Measurements from ENCODE around the gene GCAT. TPM values are rescaled to one million over a fixed set of nuclear protein-coding genes. Genes with fewer than 3 reads are reported as not detected.

GCAT gene
- total and polyA plus RNA-seq, 2 of the 13 experiments (the other 11 are each of a cell fraction or from before 2014, with no cell fraction given) = 28.0 to 50.3 TPM

- no peak for TF ChIP-seq ZNF484 (CRISPR knock-in tag; IDR thresholded peaks at IDR 0.05; ENCODE audit: borderline replicate concordance, low read depth)
- TF ChIP-seq NCOA5 (CRISPR knock-in tag; IDR thresholded peaks at IDR 0.05) = no peak
- TF ChIP-seq TGIF2 (CRISPR knock-in tag; IDR thresholded peaks at IDR 0.05) = no peak
- peak; percentile 64; the same call in 1 of the 2 replicates for TF ChIP-seq PHF21A (CRISPR knock-in tag; IDR thresholded peaks at IDR 0.05)
- TF ChIP-seq SIX1 (CRISPR knock-in tag; IDR thresholded peaks at IDR 0.05; ENCODE audit: borderline replicate concordance) = no peak
- peak; percentile 17; the same call in 1 of the 2 replicates for TF ChIP-seq NR2C2 (CRISPR knock-in tag; IDR thresholded peaks at IDR 0.05; ENCODE audit: borderline replicate concordance)
- TF ChIP-seq DMTF1 (CRISPR knock-in tag; IDR thresholded peaks at IDR 0.05) = no peak
- no peak for TF ChIP-seq ZNF142 (CRISPR knock-in tag; IDR thresholded peaks at IDR 0.05)
- 0 out of 2 replicates have a peak, but pooled peaks have one; percentile 42 for TF ChIP-seq KLF11 (CRISPR knock-in tag; IDR thresholded peaks at IDR 0.05)
- TF ChIP-seq, protein P1, sequence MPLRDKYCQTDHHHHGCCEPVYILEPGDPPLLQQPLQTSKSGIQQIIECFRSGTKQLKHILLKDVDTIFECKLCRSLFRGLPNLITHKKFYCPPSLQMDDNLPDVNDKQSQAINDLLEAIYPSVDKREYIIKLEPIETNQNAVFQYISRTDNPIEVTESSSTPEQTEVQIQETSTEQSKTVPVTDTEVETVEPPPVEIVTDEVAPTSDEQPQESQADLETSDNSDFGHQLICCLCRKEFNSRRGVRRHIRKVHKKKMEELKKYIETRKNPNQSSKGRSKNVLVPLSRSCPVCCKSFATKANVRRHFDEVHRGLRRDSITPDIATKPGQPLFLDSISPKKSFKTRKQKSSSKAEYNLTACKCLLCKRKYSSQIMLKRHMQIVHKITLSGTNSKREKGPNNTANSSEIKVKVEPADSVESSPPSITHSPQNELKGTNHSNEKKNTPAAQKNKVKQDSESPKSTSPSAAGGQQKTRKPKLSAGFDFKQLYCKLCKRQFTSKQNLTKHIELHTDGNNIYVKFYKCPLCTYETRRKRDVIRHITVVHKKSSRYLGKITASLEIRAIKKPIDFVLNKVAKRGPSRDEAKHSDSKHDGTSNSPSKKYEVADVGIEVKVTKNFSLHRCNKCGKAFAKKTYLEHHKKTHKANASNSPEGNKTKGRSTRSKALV (CRISPR knock-in tag; IDR thresholded peaks at IDR 0.05) = no peak
- no peak for TF ChIP-seq YY1 (IDR thresholded peaks at IDR 0.05; ENCODE audit: insufficient read depth, insufficient replicate concordance, low read depth, low read length)
- no peak for TF ChIP-seq PRDM4 (CRISPR knock-in tag; IDR thresholded peaks at IDR 0.05; ENCODE audit: borderline replicate concordance)
- TF ChIP-seq HOXD1 (CRISPR knock-in tag; IDR thresholded peaks at IDR 0.05) = no peak
- no peak for TF ChIP-seq MIER2 (CRISPR knock-in tag; IDR thresholded peaks at IDR 0.05)
- TF ChIP-seq RBM39 (IDR thresholded peaks at IDR 0.05; ENCODE audit: low read depth, low read length, poor library complexity, severe bottlenecking) = no peak
- no peak for TF ChIP-seq ZIK1 (CRISPR knock-in tag; IDR thresholded peaks at IDR 0.05; ENCODE audit: borderline replicate concordance, low read depth)
Observed at GRCh38 chr22:37842015-37842793, 34.5 kb downstream of the GCAT start (continued).
